ENCODE data around the gene U2SURP.

GRCh38 chr3:142997330-142997729, 4.0 kb upstream of the U2SURP start:
- no peak for TF ChIP-seq L3MBTL2 (conservative IDR thresholded peaks at IDR 0.05)
- TF ChIP-seq SUZ12 (IDR thresholded peaks at IDR 0.05), result no peak
- TF ChIP-seq NFRKB (IDR thresholded peaks at IDR 0.05), result no peak
- TF ChIP-seq LEF1 (IDR thresholded peaks at IDR 0.05; ENCODE audit: borderline replicate concordance), result no peak
- no peak for TF ChIP-seq BHLHE40 (IDR thresholded peaks at IDR 0.05; ENCODE audit: borderline replicate concordance)
- TF ChIP-seq SP1 (IDR thresholded peaks at IDR 0.05), result no peak
- TF ChIP-seq HDGF (IDR thresholded peaks at IDR 0.05; ENCODE audit: borderline replicate concordance), result no peak
- TF ChIP-seq ELF4 (IDR thresholded peaks at IDR 0.05), result no peak
- TF ChIP-seq, protein P1, sequence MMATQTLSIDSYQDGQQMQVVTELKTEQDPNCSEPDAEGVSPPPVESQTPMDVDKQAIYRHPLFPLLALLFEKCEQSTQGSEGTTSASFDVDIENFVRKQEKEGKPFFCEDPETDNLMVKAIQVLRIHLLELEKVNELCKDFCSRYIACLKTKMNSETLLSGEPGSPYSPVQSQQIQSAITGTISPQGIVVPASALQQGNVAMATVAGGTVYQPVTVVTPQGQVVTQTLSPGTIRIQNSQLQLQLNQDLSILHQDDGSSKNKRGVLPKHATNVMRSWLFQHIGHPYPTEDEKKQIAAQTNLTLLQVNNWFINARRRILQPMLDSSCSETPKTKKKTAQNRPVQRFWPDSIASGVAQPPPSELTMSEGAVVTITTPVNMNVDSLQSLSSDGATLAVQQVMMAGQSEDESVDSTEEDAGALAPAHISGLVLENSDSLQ (IDR thresholded peaks at IDR 0.05), result no peak
- TF ChIP-seq CTBP1 (IDR thresholded peaks at IDR 0.05; ENCODE audit: borderline replicate concordance), result no peak
- no peak for TF ChIP-seq TARDBP (IDR thresholded peaks at IDR 0.05)
- no peak for TF ChIP-seq ARNT (IDR thresholded peaks at IDR 0.05)

Measured in HEK293T (cell line).